Upper lobe of left lung (tissue), 6 donors: Measurements from ENCODE around the gene SLC2A4RG. TPM values are rescaled to one million over a fixed set of nuclear protein-coding genes. Genes with fewer than 3 reads are reported as not detected.
"Not testable (repeated sequence)": the region's sequence is repeated elsewhere in the genome, so short reads cannot be mapped to it uniquely, and the experiment has no call there.

ENCODE experiments used
- ATAC-seq, 2 donors: fragments of 200-7000 bp; cut with Tn5 transposase; one replicate each; pipeline ENCODE4 v1.9.1; 2022; ENCODE audit warnings: mild to moderate bottlenecking in 2 of 2, moderate library complexity in 2 of 2; ENCODE audit not compliant: low FRiP score in 2 of 2
- DNase-seq, 2 donors: peaks; one replicate each; pipeline ENCODE4 v3.0.0-alpha.2; 2019 to 2020
- H3K27ac ChIP-seq, 4 donors: fragments of 200-600 bp; sonication (generic); one replicate each; pipeline ENCODE4 v1.5.1; 2016 to 2019
- H3K27me3 ChIP-seq, 4 donors: fragments of 200-600 bp; sonication (generic); one replicate each; pipeline ENCODE4 v1.5.1; 2017 to 2019
- H3K36me3 ChIP-seq, 4 donors: fragments of 200-600 bp; sonication (generic); one replicate each; pipeline ENCODE4 v1.5.1; 2016 to 2019
- H3K4me1 ChIP-seq, 4 donors: fragments of 200-600 bp; sonication (generic); one replicate each; pipeline ENCODE4 v1.5.1; 2018 to 2019
- H3K4me3 ChIP-seq, 4 donors: fragments of 200-600 bp; sonication (generic); one replicate each; pipeline ENCODE4 v1.5.1; 2017 to 2019; ENCODE audit warnings: mild to moderate bottlenecking in 2 of 4, moderate library complexity in 1 of 4
- H3K9me3 ChIP-seq, 4 donors: fragments of 200-600 bp; sonication (generic); one replicate each; pipeline ENCODE4 v1.5.1; 2018 to 2019
- CTCF ChIP-seq, 6 experiments: fragments of 450-650 bp in 4 of 6; fragments of 200-600 bp in 2 of 6; sonication (generic) in 2 of 6; IDR thresholded peaks; one replicate each; pipeline ENCODE4 v1.5.1; 2016 to 2019; ENCODE audit warnings: antibody characterized with exemption in 6 of 6
- EP300 ChIP-seq, 4 donors: sonication (generic); formaldehyde crosslinking; IDR thresholded peaks; one replicate each; pipeline ENCODE4 v1.5.1; 2017; ENCODE audit warnings: antibody characterized with exemption in 4 of 4, control low read depth in 2 of 4
- POLR2A ChIP-seq, 4 donors: fragments of 450-650 bp; IDR thresholded peaks; one replicate each; pipeline ENCODE4 v1.5.1; 2016 to 2017; ENCODE audit warnings: antibody characterized with exemption in 4 of 4, mild to moderate bottlenecking in 2 of 4
- POLR2AphosphoS5 ChIP-seq, 2 donors: sonication (generic); formaldehyde crosslinking; IDR thresholded peaks; one replicate each; pipeline ENCODE4 v1.5.1; 2017; ENCODE audit warnings: antibody characterized with exemption in 2 of 2
- WGBS, 2 donors: methylation state at CpG; one replicate each; pipeline ENCODE4 v1.1.5; 2017 to 2018; 5-methylcytosine and 5-hydroxymethylcytosine counted together
- total RNA-seq, 6 donors: library from RNA; depleted of rRNA in 4 of 6; stranded (reverse); fragments of >200 nt in 4 of 6; gene quantifications; one replicate each; pipeline versions ENCODE4 v1.1.0 to v1.2.1, GENCODE V29; 2016 to 2021
- donor health status: DM: no; HTN: no; CAD: no; lungs with moderate emphysema.
- donor health status: DM: no; HTN: yes; CAD: no; lungs with severe emphysema.

The SLC2A4RG gene
- total RNA-seq, 6 donors from 2014 or later, result 28.8 to 106 (median 71.9) TPM

GRCh38 chr20:63714858-63715257 lies 24.7 kb upstream of the SLC2A4RG start:
- no peak overlapping the region for H3K4me3 ChIP-seq
- H3K9me3 ChIP-seq, result peaks cover 0 to 16% (median 9%) of the 10 kb centered on the region in 4 donors
- no peak for TF ChIP-seq CTCF (IDR thresholded peaks at IDR 0.05)
- no peak overlapping the region for H3K27ac ChIP-seq
- no peak for ATAC-seq
- no peak for DNase-seq
- peaks cover 7 to 74% (median 48%) of the 10 kb centered on the region in 4 donors for H3K36me3 ChIP-seq
- 97% methylated on average over 5 of the region's 5 CpGs for WGBS, 2 donors
- H3K27me3 ChIP-seq, result no peaks in the 10 kb centered on the region
- no peaks in the 10 kb centered on the region for H3K4me1 ChIP-seq

GRCh38 chr20:63718996-63719395 lies 20.6 kb upstream of the SLC2A4RG start:
- peaks cover 4 to 66% (median 43%) of the 10 kb centered on the region in 4 donors for H3K36me3 ChIP-seq
- TF ChIP-seq POLR2AphosphoS5 (IDR thresholded peaks at IDR 0.05) (no peak), CTCF (IDR thresholded peaks at IDR 0.05) (no peak), POLR2A (IDR thresholded peaks at IDR 0.05) (no peak), EP300 (IDR thresholded peaks at IDR 0.05) (no peak)
- peaks cover 0 to 16% (median 9%) of the 10 kb centered on the region in 4 donors for H3K9me3 ChIP-seq
- DNase-seq (no peak), ATAC-seq (no peak)
- no peak overlapping the region for H3K4me3 ChIP-seq
- H3K27ac ChIP-seq, result no peak overlapping the region
- H3K4me1 ChIP-seq, result no peaks in the 10 kb centered on the region
- no peaks in the 10 kb centered on the region for H3K27me3 ChIP-seq
- 93 to 100% methylated on average over 2 of the region's 2 CpGs for WGBS, 2 donors

GRCh38 chr20:63722967-63723622 lies 16.5 kb upstream of the SLC2A4RG start:
- Histone ChIP-seq H3K9me3 (peaks cover 4 to 21% (median 9%) of the 10 kb centered on the region in 4 donors), H3K36me3 (peaks cover 4 to 42% (median 28%) of the 10 kb centered on the region in 4 donors)
- 86 to 92% methylated on average over 2 of the region's 2 CpGs for WGBS, 2 donors
- DNase-seq, ATAC-seq, H3K4me3 ChIP-seq, H3K4me1 ChIP-seq, H3K27ac ChIP-seq, H3K27me3 ChIP-seq: not testable (repeated sequence)

- not testable (repeated sequence) for H3K27me3 ChIP-seq, H3K27ac ChIP-seq, ATAC-seq, DNase-seq, H3K9me3 ChIP-seq, H3K4me3 ChIP-seq
- 91 to 93% methylated on average over 18 of the region's 18 CpGs for WGBS, 2 donors
- peaks cover 0 to 40% (median 24%) of the 10 kb centered on the region in 4 donors for H3K36me3 ChIP-seq
- peaks cover 0 to 22% (median 13%) of the 10 kb centered on the region in 4 donors for H3K4me1 ChIP-seq
Observed at GRCh38 chr20:63730189-63730733, 9.3 kb upstream of the SLC2A4RG start.

GRCh38 chr20:63731410-63731809 lies 8.2 kb upstream of the SLC2A4RG start:
- no peak for DNase-seq
- TF ChIP-seq POLR2A (IDR thresholded peaks at IDR 0.05) (no peak), CTCF (IDR thresholded peaks at IDR 0.05) (no peak), EP300 (IDR thresholded peaks at IDR 0.05) (no peak), POLR2AphosphoS5 (IDR thresholded peaks at IDR 0.05) (no peak)
- Histone ChIP-seq H3K36me3 (peaks cover 0 to 49% (median 34%) of the 10 kb centered on the region in 4 donors), H3K27me3 (no peaks in the 10 kb centered on the region), H3K9me3 (no peaks in the 10 kb centered on the region), H3K4me3 (no peak overlapping the region), H3K27ac (no peak overlapping the region), H3K4me1 (peaks cover 0 to 30% (median 13%) of the 10 kb centered on the region in 4 donors)
- ATAC-seq, result no peak
- WGBS, 2 donors, result 78 to 88% methylated on average over 5 of the region's 5 CpGs
